Measurements from ENCODE around the gene CLIP1.
"Not testable (repeated sequence)": the region's sequence is repeated elsewhere in the genome, so short reads cannot be mapped to it uniquely, and the experiment has no call there.

Gene CLIP1

GRCh38 chr12:122422730-122423257 lies 325 bp upstream of the CLIP1 start:
- Histone ChIP-seq H4K20me1 (ENCODE audit: insufficient read depth) (no peaks in the 10 kb centered on the region), H3K36me3 (ENCODE audit: insufficient read depth) (no peaks in the 10 kb centered on the region), H3K4me3 (IDR thresholded peaks at IDR 0.05; ENCODE audit: insufficient read depth, low read depth, low read length) (no peak overlapping the region), H3K4me2 (peak overlapping the region; percentile 59), H3K79me2 (ENCODE audit: insufficient read depth, low read depth) (peaks cover 20% of the 10 kb centered on the region; the same call in 1 of the 2 replicates), H2AFZ (ENCODE audit: low read depth) (peak overlapping the region; percentile 83), H3K27me3 (ENCODE audit: insufficient read depth, low read depth) (0 out of 2 replicates have a peak, but pooled peaks cover 3% of the 10 kb centered on the region), H3K4me1 (ENCODE audit: low read depth, poor library complexity, severe bottlenecking) (peaks cover 19% of the 10 kb centered on the region), H3K9ac (peak overlapping the region; percentile 50; the same call in 1 of the 2 replicates), H3K27ac (no peak overlapping the region)
- no peak for TF ChIP-seq CTCF (conservative IDR thresholded peaks at IDR 0.05; ENCODE audit: low read depth, low read length)

GRCh38 chr12:122421187-122421820 lies 1.2 kb downstream of the CLIP1 start:
- Histone ChIP-seq H3K27me3 (ENCODE audit: insufficient read depth, low read depth) (0 out of 2 replicates have a peak, but pooled peaks cover 3% of the 10 kb centered on the region), H3K4me2 (peak overlapping the region; percentile 83), H3K27ac (peak overlapping the region; percentile 51), H3K36me3 (ENCODE audit: insufficient read depth) (no peaks in the 10 kb centered on the region), H2AFZ (ENCODE audit: low read depth) (peak overlapping the region; percentile 62), H3K4me1 (ENCODE audit: low read depth, poor library complexity, severe bottlenecking) (peaks cover 19% of the 10 kb centered on the region), H3K79me2 (ENCODE audit: insufficient read depth, low read depth) (peaks cover 20% of the 10 kb centered on the region; the same call in 1 of the 2 replicates), H3K9ac (peak overlapping the region; percentile 74), H4K20me1 (ENCODE audit: insufficient read depth) (no peaks in the 10 kb centered on the region), H3K4me3 (IDR thresholded peaks at IDR 0.05; ENCODE audit: insufficient read depth, low read depth, low read length) (no peak overlapping the region)
- no peak for TF ChIP-seq CTCF (conservative IDR thresholded peaks at IDR 0.05; ENCODE audit: low read depth, low read length)

- no peak for TF ChIP-seq CTCF (conservative IDR thresholded peaks at IDR 0.05; ENCODE audit: low read depth, low read length)
- Histone ChIP-seq H3K9ac (no peak overlapping the region; the same call in 1 of the 2 replicates), H3K27ac (no peak overlapping the region; the same call in 1 of the 2 replicates), H3K27me3 (ENCODE audit: insufficient read depth, low read depth) (0 out of 2 replicates have a peak, but pooled peaks cover 3% of the 10 kb centered on the region), H2AFZ (ENCODE audit: low read depth) (no peak overlapping the region), H3K79me2 (ENCODE audit: insufficient read depth, low read depth) (peaks cover 20% of the 10 kb centered on the region; the same call in 1 of the 2 replicates), H3K4me1 (ENCODE audit: low read depth, poor library complexity, severe bottlenecking) (peaks cover 19% of the 10 kb centered on the region), H3K4me2 (peak overlapping the region; percentile 83), H4K20me1 (ENCODE audit: insufficient read depth) (no peaks in the 10 kb centered on the region), H3K36me3 (ENCODE audit: insufficient read depth) (no peaks in the 10 kb centered on the region), H3K4me3 (IDR thresholded peaks at IDR 0.05; ENCODE audit: insufficient read depth, low read depth, low read length) (no peak overlapping the region)
Measured at GRCh38 chr12:122420471-122421162, 1.9 kb downstream of the CLIP1 start.

GRCh38 chr12:122419094-122419493 lies 3.4 kb downstream of the CLIP1 start:
- not testable (repeated sequence) for H4K20me1 ChIP-seq (ENCODE audit: insufficient read depth); H3K9ac ChIP-seq; H3K27me3 ChIP-seq (ENCODE audit: insufficient read depth, low read depth); H3K4me2 ChIP-seq; H3K4me3 ChIP-seq (IDR thresholded peaks at IDR 0.05; ENCODE audit: insufficient read depth, low read depth, low read length); H3K27ac ChIP-seq; H3K36me3 ChIP-seq (ENCODE audit: insufficient read depth); H2AFZ ChIP-seq (ENCODE audit: low read depth)
- Histone ChIP-seq H3K79me2 (ENCODE audit: insufficient read depth, low read depth) (peaks cover 20% of the 10 kb centered on the region; the same call in 1 of the 2 replicates), H3K4me1 (ENCODE audit: low read depth, poor library complexity, severe bottlenecking) (peaks cover 19% of the 10 kb centered on the region)

- H3K9ac ChIP-seq; H2AFZ ChIP-seq (ENCODE audit: low read depth); H3K4me3 ChIP-seq (IDR thresholded peaks at IDR 0.05; ENCODE audit: insufficient read depth, low read depth, low read length); H3K4me2 ChIP-seq; H3K36me3 ChIP-seq (ENCODE audit: insufficient read depth); H4K20me1 ChIP-seq (ENCODE audit: insufficient read depth); H3K27ac ChIP-seq; H3K27me3 ChIP-seq (ENCODE audit: insufficient read depth, low read depth); H3K4me1 ChIP-seq (ENCODE audit: low read depth, poor library complexity, severe bottlenecking): not testable (repeated sequence)
- H3K79me2 ChIP-seq (ENCODE audit: insufficient read depth, low read depth), result peaks cover 12% of the 10 kb centered on the region; the same call in 1 of the 2 replicates
Measured at GRCh38 chr12:122415665-122416064, 6.8 kb downstream of the CLIP1 start.
